Osteoblast (primary cell): ENCODE results near the gene SHD. TPM values are rescaled to one million over a fixed set of nuclear protein-coding genes. Genes with fewer than 3 reads are reported as not detected.
"Not testable (repeated sequence)": the region's sequence is repeated elsewhere in the genome, so short reads cannot be mapped to it uniquely, and the experiment has no call there.

Experiments
- DNase-seq: peaks from one replicate; pipeline ENCODE4 v3.0.0; 2011; ENCODE audit warnings: low spot score, mixed read lengths; ENCODE audit not compliant: insufficient read length; ENCODE audit errors: missing footprints
- H2AFZ ChIP-seq: 2 replicates; pipeline ENCODE4 v1.6.0; 2011; ENCODE audit warnings: mild to moderate bottlenecking, low read length
- H3K27ac ChIP-seq: 2 replicates; pipeline ENCODE4 v1.5.1; 2011; ENCODE audit warnings: mild to moderate bottlenecking, low read depth, low read length, moderate library complexity
- H3K27me3 ChIP-seq: 2 replicates; pipeline ENCODE4 v1.6.0; 2012; ENCODE audit warnings: mild to moderate bottlenecking, control low read depth, inconsistent platforms, low read length, moderate library complexity; ENCODE audit not compliant: insufficient read depth
- H3K36me3 ChIP-seq: 2 replicates; pipeline ENCODE4 v1.5.1; 2011; ENCODE audit warnings: mild to moderate bottlenecking, low read length, control low read depth, moderate library complexity; ENCODE audit not compliant: insufficient read depth
- H3K4me1 ChIP-seq: 2 replicates; pipeline ENCODE4 v1.5.1; 2011; ENCODE audit warnings: mild to moderate bottlenecking, low read length, control low read depth, moderate library complexity; ENCODE audit not compliant: insufficient read depth
- H3K4me2 ChIP-seq: 2 replicates; pipeline ENCODE4 v1.6.0; 2011; ENCODE audit warnings: mild to moderate bottlenecking, low read length; ENCODE audit not compliant: insufficient read depth
- H3K4me3 ChIP-seq: fragments of 200-600 bp; sonication (generic); 3 replicates; pipeline ENCODE4 v1.5.1; 2012; ENCODE audit warnings: mild to moderate bottlenecking, low read length, inconsistent platforms; ENCODE audit not compliant: insufficient read depth
- H3K79me2 ChIP-seq: 2 replicates; pipeline ENCODE4 v1.6.0; 2012; ENCODE audit warnings: mild to moderate bottlenecking, low read length, control low read depth, inconsistent platforms; ENCODE audit not compliant: insufficient read depth
- H3K9me3 ChIP-seq: 2 replicates; pipeline ENCODE4 v1.5.1; 2011; ENCODE audit warnings: low read depth, low read length, control low read depth
- H4K20me1 ChIP-seq: 2 replicates; pipeline ENCODE4 v1.6.0; 2012; ENCODE audit warnings: mild to moderate bottlenecking, low read length, control low read depth; ENCODE audit not compliant: insufficient read depth
- total RNA-seq: library from RNA; depleted of rRNA; stranded (reverse); fragments of >200 nt; gene quantifications from 2 replicates; pipeline ENCODE4 v1.2.3, GENCODE V29; 2012
- TF ChIP-seq, protein P1 (sequence below): IDR thresholded peaks from 2 replicates; pipeline ENCODE4 v1.5.1; 2011; ENCODE audit warnings: mild to moderate bottlenecking, low read depth, low read length, moderate library complexity; ENCODE audit errors: extremely low read depth

The SHD gene
- total RNA-seq, 1 donor = not detected

DNA sequence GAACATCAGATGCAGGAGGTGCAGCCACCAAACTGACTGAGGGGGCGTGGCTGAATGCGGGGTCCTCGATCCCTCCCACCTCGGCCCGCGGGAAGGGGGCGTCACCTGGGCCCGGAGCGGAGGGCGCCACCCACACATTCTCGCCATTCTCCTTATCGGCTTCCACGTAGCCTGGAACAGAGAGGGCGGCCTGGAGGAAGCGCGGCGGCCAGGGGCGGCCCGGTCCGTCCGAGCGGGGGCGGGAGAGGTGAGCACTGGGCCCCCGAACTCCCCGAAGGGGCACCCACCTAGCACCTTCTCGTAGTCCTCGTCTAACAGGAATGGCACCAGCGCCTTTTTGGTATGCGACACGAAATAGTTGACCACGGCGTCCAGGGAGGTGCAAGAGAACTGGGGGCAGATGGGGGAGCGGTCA lies 47.8 kb downstream of the SHD start:
- Histone ChIP-seq H3K27ac (no peak overlapping the region), H3K36me3 (no peaks in the 10 kb centered on the region), H3K4me1 (peaks cover 5% of the 10 kb centered on the region), H4K20me1 (no peaks in the 10 kb centered on the region), H3K4me2 (peak overlapping the region; percentile 72), H3K79me2 (no peaks in the 10 kb centered on the region), H3K27me3 (peaks cover 10% of the 10 kb centered on the region), H3K9me3 (no peaks in the 10 kb centered on the region), H3K4me3 (no peak overlapping the region), H2AFZ (no peak overlapping the region)
- no peak for DNase-seq
- TF ChIP-seq, protein P1, sequence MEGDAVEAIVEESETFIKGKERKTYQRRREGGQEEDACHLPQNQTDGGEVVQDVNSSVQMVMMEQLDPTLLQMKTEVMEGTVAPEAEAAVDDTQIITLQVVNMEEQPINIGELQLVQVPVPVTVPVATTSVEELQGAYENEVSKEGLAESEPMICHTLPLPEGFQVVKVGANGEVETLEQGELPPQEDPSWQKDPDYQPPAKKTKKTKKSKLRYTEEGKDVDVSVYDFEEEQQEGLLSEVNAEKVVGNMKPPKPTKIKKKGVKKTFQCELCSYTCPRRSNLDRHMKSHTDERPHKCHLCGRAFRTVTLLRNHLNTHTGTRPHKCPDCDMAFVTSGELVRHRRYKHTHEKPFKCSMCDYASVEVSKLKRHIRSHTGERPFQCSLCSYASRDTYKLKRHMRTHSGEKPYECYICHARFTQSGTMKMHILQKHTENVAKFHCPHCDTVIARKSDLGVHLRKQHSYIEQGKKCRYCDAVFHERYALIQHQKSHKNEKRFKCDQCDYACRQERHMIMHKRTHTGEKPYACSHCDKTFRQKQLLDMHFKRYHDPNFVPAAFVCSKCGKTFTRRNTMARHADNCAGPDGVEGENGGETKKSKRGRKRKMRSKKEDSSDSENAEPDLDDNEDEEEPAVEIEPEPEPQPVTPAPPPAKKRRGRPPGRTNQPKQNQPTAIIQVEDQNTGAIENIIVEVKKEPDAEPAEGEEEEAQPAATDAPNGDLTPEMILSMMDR = no peak

GRCh38 chr19:4327252-4327876 lies 48.3 kb downstream of the SHD start:
- H3K27ac ChIP-seq = no peak overlapping the region
- no peaks in the 10 kb centered on the region for H3K36me3 ChIP-seq
- peak overlapping the region; percentile 72 for H3K4me2 ChIP-seq
- no peaks in the 10 kb centered on the region for H3K9me3 ChIP-seq
- peaks cover 10% of the 10 kb centered on the region for H3K27me3 ChIP-seq
- H2AFZ ChIP-seq = no peak overlapping the region
- no peaks in the 10 kb centered on the region for H4K20me1 ChIP-seq
- H3K4me3 ChIP-seq = peak overlapping the region; percentile 37
- H3K79me2 ChIP-seq = no peaks in the 10 kb centered on the region
- peaks cover 5% of the 10 kb centered on the region for H3K4me1 ChIP-seq
- TF ChIP-seq, protein P1 = no peak
- DNase-seq = peak; percentile 90

- peak overlapping the region; percentile 37 for H3K4me3 ChIP-seq
- peak overlapping the region; percentile 72 for H3K4me2 ChIP-seq
- H3K9me3 ChIP-seq = no peaks in the 10 kb centered on the region
- H2AFZ ChIP-seq = peak overlapping the region; percentile 59
- H3K79me2 ChIP-seq = no peaks in the 10 kb centered on the region
- H3K36me3 ChIP-seq = no peaks in the 10 kb centered on the region
- H4K20me1 ChIP-seq = no peaks in the 10 kb centered on the region
- H3K27ac ChIP-seq = no peak overlapping the region
- DNase-seq = no peak
- H3K27me3 ChIP-seq = peaks cover 10% of the 10 kb centered on the region
- peaks cover 5% of the 10 kb centered on the region for H3K4me1 ChIP-seq
- TF ChIP-seq, protein P1 = no peak
Observed at GRCh38 chr19:4327877-4328242, 48.8 kb downstream of the SHD start.

DNA sequence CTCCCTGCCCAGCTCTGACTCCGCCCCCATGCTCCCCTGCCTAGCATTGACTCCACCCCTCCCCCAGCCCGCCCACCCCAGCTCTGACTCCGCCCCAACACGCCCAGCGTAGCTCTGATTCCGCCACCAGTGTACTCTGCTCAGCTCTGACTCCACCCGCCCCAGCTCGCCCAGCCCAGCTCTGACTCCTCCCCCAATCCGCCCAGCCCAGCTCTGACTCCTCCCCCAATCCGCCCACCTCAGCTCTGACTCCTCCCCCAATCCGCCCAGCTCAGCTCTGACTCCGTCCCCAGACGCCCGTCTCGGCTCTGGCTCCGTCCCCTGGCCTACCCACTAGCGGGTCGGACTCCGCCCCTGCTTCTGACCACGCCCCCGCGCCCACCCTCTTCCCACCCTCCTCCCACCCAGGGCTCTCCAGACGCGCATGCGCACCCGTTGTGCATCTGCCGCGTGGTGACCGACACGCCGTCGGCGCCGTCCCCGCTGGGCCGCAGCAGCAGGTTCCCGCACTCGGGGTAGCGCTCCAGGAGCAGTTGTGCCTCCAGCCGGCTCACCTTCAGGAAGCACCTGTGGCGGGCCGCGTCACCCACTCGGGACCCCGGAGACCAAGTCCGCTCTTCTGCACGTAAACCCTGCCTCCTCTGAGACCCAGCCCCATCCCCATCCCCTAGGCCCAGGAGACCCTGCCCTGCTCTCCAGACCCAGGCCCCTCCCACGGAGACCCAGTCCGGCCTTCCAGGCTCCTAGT lies 49.4 kb downstream of the SHD start:
- DNase-seq = peak; percentile 95
- Histone ChIP-seq H2AFZ (peak overlapping the region; percentile 85), H4K20me1 (no peaks in the 10 kb centered on the region), H3K36me3 (no peaks in the 10 kb centered on the region), H3K4me2 (peak overlapping the region; percentile 89), H3K27ac (no peak overlapping the region), H3K79me2 (no peaks in the 10 kb centered on the region), H3K4me1 (peaks cover 5% of the 10 kb centered on the region), H3K4me3 (peak overlapping the region; percentile 69), H3K27me3 (peaks cover 10% of the 10 kb centered on the region), H3K9me3 (no peaks in the 10 kb centered on the region)
- TF ChIP-seq, protein P1 = no peak

GRCh38 chr19:4328991-4329681 lies 50.1 kb downstream of the SHD start:
- not testable (repeated sequence) for H3K27ac ChIP-seq, H3K4me1 ChIP-seq, H3K36me3 ChIP-seq, H3K79me2 ChIP-seq, H3K9me3 ChIP-seq, H4K20me1 ChIP-seq
- DNase-seq = peak; percentile 62
- H3K27me3 ChIP-seq = peaks cover 10% of the 10 kb centered on the region
- peak overlapping the region; percentile 85 for H2AFZ ChIP-seq
- H3K4me2 ChIP-seq = peak overlapping the region; percentile 89
- H3K4me3 ChIP-seq = peak overlapping the region; percentile 69
